DOHH2 (cell line): Measurements from ENCODE around the gene MPPED1.

Experiments used
- H3F3A ChIP-seq: fragments of 200-600 bp; sonication (generic), shearing (Covaris generic); 2 replicates; pipeline ENCODE4 v1.6.0; 2016; ENCODE audit warnings: antibody characterized with exemption, mild to moderate bottlenecking; ENCODE audit not compliant: control insufficient read depth, insufficient read depth
- H3K27ac ChIP-seq: fragments of 200-600 bp; sonication (generic); 2 replicates; pipeline ENCODE4 v1.5.1; 2014; ENCODE audit warnings: low read depth, mild to moderate bottlenecking, low read length, moderate library complexity
- H3K27me3 ChIP-seq: fragments of 200-600 bp; sonication (generic); 2 replicates; pipeline ENCODE4 v1.6.1; 2014; ENCODE audit warnings: mild to moderate bottlenecking, low read length, mixed read lengths; ENCODE audit not compliant: control insufficient read depth
- H3K36me3 ChIP-seq: fragments of 200-600 bp; sonication (generic); 2 replicates; pipeline ENCODE4 v1.6.1; 2014; ENCODE audit warnings: mild to moderate bottlenecking, low read length, moderate library complexity, mixed read lengths; ENCODE audit not compliant: control insufficient read depth
- H3K4me1 ChIP-seq: fragments of 200-600 bp; sonication (generic); 2 replicates; pipeline ENCODE4 v1.6.1; 2014; ENCODE audit warnings: mild to moderate bottlenecking, low read length, mixed read lengths; ENCODE audit not compliant: control insufficient read depth
- H3K4me2 ChIP-seq: fragments of 200-600 bp; sonication (generic); 2 replicates; pipeline ENCODE4 v1.6.0; 2014; ENCODE audit warnings: mild to moderate bottlenecking, low read length, moderate library complexity
- H3K4me3 ChIP-seq: fragments of 200-600 bp; sonication (generic); 2 replicates; pipeline ENCODE4 v1.5.1; 2014; ENCODE audit warnings: mild to moderate bottlenecking, low read length, mixed read lengths
- H3K79me2 ChIP-seq: fragments of 200-600 bp; sonication (generic); 2 replicates; pipeline ENCODE4 v1.6.1; 2014; ENCODE audit warnings: mild to moderate bottlenecking, low read length, mixed read lengths; ENCODE audit not compliant: control insufficient read depth
- H3K9me2 ChIP-seq: fragments of 200-600 bp; sonication (generic); replicated peaks from 2 replicates; pipeline ENCODE4 v1.6.1; 2014; ENCODE audit warnings: mild to moderate bottlenecking, low read length, mixed read lengths; ENCODE audit not compliant: control insufficient read depth
- H3K9me3 ChIP-seq: fragments of 200-600 bp; sonication (generic); 2 replicates; pipeline ENCODE4 v1.6.1; 2014; ENCODE audit warnings: antibody characterized with exemption, low read length, mixed read lengths; ENCODE audit not compliant: control insufficient read depth, insufficient read depth
- H4K20me1 ChIP-seq: fragments of 200-600 bp; sonication (generic); 2 replicates; pipeline ENCODE4 v1.6.0; 2014; ENCODE audit warnings: low read depth, mild to moderate bottlenecking, antibody characterized with exemption, low read length, moderate library complexity; ENCODE audit not compliant: control insufficient read depth, insufficient read depth
- EZH2phosphoT487 ChIP-seq: fragments of 200-600 bp; sonication (generic); IDR thresholded peaks from 2 replicates; pipeline ENCODE4 v1.6.1; 2017; ENCODE audit warnings: borderline replicate concordance, mild to moderate bottlenecking, antibody characterized with exemption, low read length, moderate library complexity, mixed read lengths
- TF ChIP-seq, protein P1 (sequence below): fragments of 200-600 bp; sonication (generic); IDR thresholded peaks from one replicate; pipeline ENCODE4 v1.5.1; 2014; ENCODE audit warnings: antibody characterized with exemption, mild to moderate bottlenecking, low read depth, low read length; ENCODE audit not compliant: poor library complexity, severe bottlenecking

MPPED1 gene

DNA sequence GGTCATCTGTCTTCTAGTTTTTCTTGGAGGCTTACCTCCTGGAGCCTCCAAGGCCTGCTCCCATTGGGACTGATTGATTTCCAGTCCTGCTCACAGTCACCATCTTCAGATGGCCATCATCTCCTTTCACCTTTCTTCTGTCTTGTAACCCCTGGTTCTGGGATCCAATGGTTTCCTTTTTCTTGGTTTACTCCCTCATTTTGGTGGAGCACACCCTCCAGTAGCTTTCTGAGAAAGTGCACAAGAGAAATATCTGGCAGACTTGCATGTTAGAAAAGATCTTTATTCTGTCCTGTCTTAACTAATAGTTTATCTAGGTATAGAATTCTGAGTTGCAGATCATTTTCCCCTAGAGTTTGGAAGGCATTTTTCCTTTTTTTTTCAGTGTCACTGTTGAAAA is 50.9 kb downstream of the MPPED1 start:
- Histone ChIP-seq H3K36me3 (no peaks in the 10 kb centered on the region), H3K9me3 (no peaks in the 10 kb centered on the region), H4K20me1 (no peaks in the 10 kb centered on the region), H3F3A (no peaks in the 10 kb centered on the region), H3K27ac (no peak overlapping the region), H3K4me3 (no peak overlapping the region), H3K79me2 (no peaks in the 10 kb centered on the region), H3K9me2 (no peaks in the 10 kb centered on the region), H3K4me2 (no peak overlapping the region), H3K4me1 (no peaks in the 10 kb centered on the region), H3K27me3 (no peaks in the 10 kb centered on the region)
- TF ChIP-seq EZH2phosphoT487: no peak
- TF ChIP-seq, protein P1, sequence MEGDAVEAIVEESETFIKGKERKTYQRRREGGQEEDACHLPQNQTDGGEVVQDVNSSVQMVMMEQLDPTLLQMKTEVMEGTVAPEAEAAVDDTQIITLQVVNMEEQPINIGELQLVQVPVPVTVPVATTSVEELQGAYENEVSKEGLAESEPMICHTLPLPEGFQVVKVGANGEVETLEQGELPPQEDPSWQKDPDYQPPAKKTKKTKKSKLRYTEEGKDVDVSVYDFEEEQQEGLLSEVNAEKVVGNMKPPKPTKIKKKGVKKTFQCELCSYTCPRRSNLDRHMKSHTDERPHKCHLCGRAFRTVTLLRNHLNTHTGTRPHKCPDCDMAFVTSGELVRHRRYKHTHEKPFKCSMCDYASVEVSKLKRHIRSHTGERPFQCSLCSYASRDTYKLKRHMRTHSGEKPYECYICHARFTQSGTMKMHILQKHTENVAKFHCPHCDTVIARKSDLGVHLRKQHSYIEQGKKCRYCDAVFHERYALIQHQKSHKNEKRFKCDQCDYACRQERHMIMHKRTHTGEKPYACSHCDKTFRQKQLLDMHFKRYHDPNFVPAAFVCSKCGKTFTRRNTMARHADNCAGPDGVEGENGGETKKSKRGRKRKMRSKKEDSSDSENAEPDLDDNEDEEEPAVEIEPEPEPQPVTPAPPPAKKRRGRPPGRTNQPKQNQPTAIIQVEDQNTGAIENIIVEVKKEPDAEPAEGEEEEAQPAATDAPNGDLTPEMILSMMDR: no peak

DNA sequence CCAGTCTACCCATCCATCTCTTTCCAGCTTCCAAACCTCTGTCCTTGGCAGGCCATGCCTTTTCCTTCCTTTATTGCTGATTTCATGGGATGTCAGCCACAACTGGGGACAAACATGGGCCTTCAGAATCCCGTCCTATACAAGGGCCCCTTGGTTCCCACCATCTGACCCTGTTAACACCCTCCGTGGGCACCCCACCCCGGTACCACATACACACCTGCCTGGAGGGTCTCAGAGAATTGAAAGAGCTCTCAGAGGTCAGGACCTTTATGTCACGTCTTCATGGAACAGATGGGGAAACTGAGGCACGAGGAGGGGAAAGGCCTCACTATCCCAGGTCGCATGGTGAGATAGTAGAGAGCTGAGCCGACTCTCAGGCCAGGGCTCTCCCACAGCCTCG is 53.0 kb downstream of the MPPED1 start:
- TF ChIP-seq, protein P1: no peak
- no peak for TF ChIP-seq EZH2phosphoT487
- H3K36me3 ChIP-seq: no peaks in the 10 kb centered on the region
- no peaks in the 10 kb centered on the region for H4K20me1 ChIP-seq
- H3K9me2 ChIP-seq: no peaks in the 10 kb centered on the region
- no peaks in the 10 kb centered on the region for H3K9me3 ChIP-seq
- no peaks in the 10 kb centered on the region for H3K27me3 ChIP-seq
- no peaks in the 10 kb centered on the region for H3K4me1 ChIP-seq
- H3K4me2 ChIP-seq: no peak overlapping the region
- H3K4me3 ChIP-seq: no peak overlapping the region
- no peaks in the 10 kb centered on the region for H3K79me2 ChIP-seq
- no peak overlapping the region for H3K27ac ChIP-seq
- H3F3A ChIP-seq: no peaks in the 10 kb centered on the region

DNA sequence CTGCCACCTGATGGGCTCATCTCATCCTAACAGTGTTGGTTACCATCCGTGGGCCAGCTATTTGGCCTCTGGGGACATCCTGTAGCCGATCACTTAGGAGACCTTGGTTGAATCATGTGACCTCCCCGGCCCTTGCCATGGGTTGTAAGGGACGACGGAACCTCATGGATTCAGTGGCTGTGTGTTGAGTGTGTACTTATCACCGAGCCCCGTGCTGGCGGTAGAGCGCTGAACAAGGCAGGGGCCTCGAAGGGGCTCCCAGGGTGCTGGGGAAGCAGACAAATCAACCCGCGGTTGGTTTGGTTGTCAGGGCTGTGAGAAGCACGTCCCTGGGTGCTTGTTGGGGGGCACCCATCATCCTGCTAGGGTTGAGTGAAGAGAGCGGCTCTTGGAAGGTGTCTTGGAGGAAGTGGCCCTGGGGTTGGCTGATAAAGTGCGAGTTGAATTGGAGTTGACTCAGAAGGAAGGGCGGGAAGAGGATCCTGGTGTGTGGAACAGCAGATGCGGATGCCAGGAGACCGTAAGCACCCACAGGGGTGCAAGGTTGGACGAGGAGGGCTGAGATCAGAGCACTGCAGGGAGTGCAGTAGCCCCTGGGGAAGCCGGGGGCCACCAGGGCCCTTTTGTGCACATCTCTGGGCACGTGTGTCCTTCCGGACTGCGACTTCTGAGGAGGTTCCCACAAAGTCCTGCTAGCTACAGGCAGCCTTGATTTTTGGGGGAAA is 53.6 kb downstream of the MPPED1 start:
- Histone ChIP-seq H3K27me3 (no peaks in the 10 kb centered on the region), H3K79me2 (no peaks in the 10 kb centered on the region), H3K4me2 (no peak overlapping the region), H3K4me1 (no peaks in the 10 kb centered on the region), H3K9me3 (no peaks in the 10 kb centered on the region), H3K36me3 (no peaks in the 10 kb centered on the region), H3K9me2 (no peaks in the 10 kb centered on the region), H3K4me3 (no peak overlapping the region), H3K27ac (no peak overlapping the region), H3F3A (no peaks in the 10 kb centered on the region), H4K20me1 (no peaks in the 10 kb centered on the region)
- TF ChIP-seq, protein P1: no peak
- no peak for TF ChIP-seq EZH2phosphoT487

DNA sequence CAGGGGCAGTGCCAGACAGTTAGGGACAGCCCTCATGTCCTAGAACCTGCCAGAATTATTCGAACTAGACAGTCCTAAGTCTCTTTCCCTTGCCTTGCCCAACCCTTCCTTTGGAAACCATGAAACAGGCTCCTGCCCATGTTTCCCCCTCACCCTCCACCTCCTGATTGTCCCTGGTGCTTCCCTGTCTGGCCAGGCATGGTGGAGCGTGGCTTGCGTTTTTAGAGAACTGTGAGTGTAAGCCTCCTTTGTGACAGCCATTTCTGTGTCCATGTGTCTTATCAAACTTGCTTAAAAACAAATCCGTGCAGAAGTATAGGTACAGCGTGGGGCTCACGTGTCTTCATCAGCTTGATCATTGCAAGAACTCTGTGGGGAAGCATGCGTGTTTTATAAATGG is 54.9 kb downstream of the MPPED1 start:
- Histone ChIP-seq H3K27ac (no peak overlapping the region), H3K36me3 (no peaks in the 10 kb centered on the region), H3K4me3 (no peak overlapping the region), H3K9me3 (no peaks in the 10 kb centered on the region), H4K20me1 (no peaks in the 10 kb centered on the region), H3K4me1 (no peaks in the 10 kb centered on the region), H3K79me2 (no peaks in the 10 kb centered on the region), H3K4me2 (no peak overlapping the region), H3K9me2 (no peaks in the 10 kb centered on the region), H3F3A (no peaks in the 10 kb centered on the region), H3K27me3 (no peaks in the 10 kb centered on the region)
- TF ChIP-seq, protein P1: no peak
- no peak for TF ChIP-seq EZH2phosphoT487
